WERI-Rb-1 (cell line): ENCODE data around the gene PADI4.

Source experiments
- DNase-seq: peaks from one replicate; pipeline ENCODE4 v3.0.0-alpha.2; 2020
- H3K27ac ChIP-seq: fragments of 250-450 bp; sonication (Bioruptor Pico); 2 replicates; pipeline ENCODE4 v1.5.1; 2020; ENCODE audit warnings: mild to moderate bottlenecking, moderate library complexity
- H3K27me3 ChIP-seq: fragments of 250-450 bp; sonication (Bioruptor Pico); 2 replicates; pipeline ENCODE4 v1.5.1; 2021; ENCODE audit warnings: mild to moderate bottlenecking, low read depth, moderate library complexity; ENCODE audit not compliant: insufficient read depth, severe bottlenecking
- H3K36me3 ChIP-seq: fragments of 250-450 bp; sonication (Bioruptor Pico); 2 replicates; pipeline ENCODE4 v1.5.1; 2020; ENCODE audit warnings: mild to moderate bottlenecking, moderate library complexity
- H3K4me3 ChIP-seq: 2 replicates; pipeline ENCODE4 v1.5.1; 2011; ENCODE audit warnings: low read depth, mild to moderate bottlenecking, control low read depth, low read length
- H3K9me3 ChIP-seq: fragments of 250-450 bp; sonication (Bioruptor Pico); 2 replicates; pipeline ENCODE4 v1.5.1; 2021; ENCODE audit warnings: mild to moderate bottlenecking, moderate library complexity; ENCODE audit not compliant: severe bottlenecking
- CTCF ChIP-seq: IDR thresholded peaks from 2 replicates; pipeline ENCODE4 v1.5.1; 2011; ENCODE audit warnings: low read depth, mild to moderate bottlenecking, control low read depth, inconsistent platforms, low read length

The PADI4 gene

GRCh38 chr1:17365293-17365692 lies 57.3 kb downstream of the PADI4 start:
- no peaks in the 10 kb centered on the region for H3K9me3 ChIP-seq
- no peak overlapping the region for H3K27ac ChIP-seq
- H3K27me3 ChIP-seq, result no peaks in the 10 kb centered on the region
- no peak for TF ChIP-seq CTCF
- H3K4me3 ChIP-seq, result no peak overlapping the region
- no peak for DNase-seq
- no peaks in the 10 kb centered on the region for H3K36me3 ChIP-seq

DNA sequence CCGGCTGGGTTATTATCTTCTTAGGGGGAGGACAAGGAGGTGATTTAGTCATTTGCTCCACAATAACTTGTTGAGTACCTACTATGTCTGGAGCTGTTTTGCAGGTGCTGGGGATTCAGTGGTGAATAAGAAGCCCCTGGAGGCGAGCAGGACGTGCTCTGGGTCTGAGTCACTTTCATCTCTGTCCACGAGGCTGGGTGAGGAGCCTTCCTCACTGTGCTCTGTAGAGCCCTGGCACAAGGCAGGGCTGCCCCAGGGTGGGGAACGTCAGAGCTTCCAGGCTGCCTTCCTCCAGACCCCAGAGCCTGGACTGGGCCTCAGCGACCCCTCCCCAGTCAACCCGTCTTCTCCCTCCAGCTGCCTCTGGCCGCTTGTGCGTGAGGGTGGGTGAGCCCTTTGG lies 61.5 kb downstream of the PADI4 start:
- no peaks in the 10 kb centered on the region for H3K27me3 ChIP-seq
- TF ChIP-seq CTCF, result no peak
- DNase-seq, result no peak
- no peak overlapping the region for H3K4me3 ChIP-seq
- no peaks in the 10 kb centered on the region for H3K9me3 ChIP-seq
- no peaks in the 10 kb centered on the region for H3K36me3 ChIP-seq
- no peak overlapping the region for H3K27ac ChIP-seq

DNA sequence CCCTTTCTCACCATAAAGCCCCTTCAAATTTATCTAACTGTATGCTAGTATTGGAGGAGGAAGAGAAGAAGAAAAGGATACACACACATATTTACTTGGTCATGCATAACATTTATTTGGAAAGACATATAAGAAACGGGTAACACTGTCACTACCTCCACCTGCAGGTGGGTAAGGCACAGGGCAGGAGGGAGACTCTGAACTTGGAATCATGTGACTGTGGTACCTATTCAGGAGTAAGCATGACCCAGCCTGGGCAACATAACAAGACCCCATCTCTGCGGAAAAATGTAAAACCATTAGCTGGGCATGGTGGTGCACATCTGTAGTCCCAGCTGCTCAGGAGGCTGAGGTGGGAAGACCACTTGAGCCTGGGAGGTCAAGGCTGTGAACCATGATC lies 62.6 kb downstream of the PADI4 start:
- DNase-seq, result no peak
- H3K9me3 ChIP-seq, result no peaks in the 10 kb centered on the region
- H3K4me3 ChIP-seq, result no peak overlapping the region
- no peak overlapping the region for H3K27ac ChIP-seq
- TF ChIP-seq CTCF, result peak; percentile 53
- H3K36me3 ChIP-seq, result no peaks in the 10 kb centered on the region
- H3K27me3 ChIP-seq, result no peaks in the 10 kb centered on the region

GRCh38 chr1:17371896-17372295 lies 63.9 kb downstream of the PADI4 start, which contains the start of gene PADI6:
Gene PADI6, plus strand, starts transcription at chr1:17372196. Its CDS starts 50 bp downstream, at chr1:17372246.
- TF ChIP-seq CTCF, result no peak
- DNase-seq, result no peak
- Histone ChIP-seq H3K36me3 (no peaks in the 10 kb centered on the region), H3K4me3 (no peak within 1 kb of the TSS), H3K27me3 (no peaks in the 10 kb centered on the region), H3K9me3 (no peaks in the 10 kb centered on the region), H3K27ac (no peak within 1 kb of the TSS)

DNA sequence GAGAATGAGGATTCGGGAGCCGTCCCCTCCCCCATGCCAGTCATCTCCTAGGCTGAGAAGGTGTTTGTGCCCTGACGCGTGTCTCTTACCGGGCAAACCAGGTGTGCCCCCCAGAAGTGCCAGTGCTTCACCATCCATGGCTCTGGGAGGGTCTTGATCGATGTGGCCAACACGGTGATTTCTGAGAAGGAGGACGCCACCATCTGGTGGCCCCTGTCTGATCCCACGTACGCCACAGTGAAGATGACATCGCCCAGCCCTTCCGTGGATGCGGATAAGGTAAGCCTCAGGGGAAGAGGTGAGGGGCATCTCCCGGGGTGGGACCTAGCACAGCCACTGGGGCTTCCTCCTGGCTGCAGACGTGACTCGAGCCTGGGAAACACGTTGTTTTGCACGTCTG lies 65.0 kb downstream of the PADI4 start:
- no peak for TF ChIP-seq CTCF
- H3K36me3 ChIP-seq, result no peaks in the 10 kb centered on the region
- no peaks in the 10 kb centered on the region for H3K27me3 ChIP-seq
- H3K27ac ChIP-seq, result no peak overlapping the region
- no peak overlapping the region for H3K4me3 ChIP-seq
- H3K9me3 ChIP-seq, result no peaks in the 10 kb centered on the region
- no peak for DNase-seq

GRCh38 chr1:17375651-17376050 lies 67.7 kb downstream of the PADI4 start:
- Histone ChIP-seq H3K36me3 (no peaks in the 10 kb centered on the region), H3K27ac (no peak overlapping the region), H3K27me3 (no peaks in the 10 kb centered on the region), H3K9me3 (no peaks in the 10 kb centered on the region), H3K4me3 (no peak overlapping the region)
- no peak for DNase-seq
- TF ChIP-seq CTCF, result no peak
